GM18519 (cell line): ENCODE measurements around the gene CCL20.
A peak's percentile ranks its signal among the peaks of the same experiment; 100 is the strongest.
"Not testable (repeated sequence)": the region's sequence is repeated elsewhere in the genome, so short reads cannot be mapped to it uniquely, and the experiment has no call there.

ENCODE experiments used
- ATAC-seq: cut with Tn5 transposase; IDR thresholded peaks from one replicate; pipeline ENCODE4 v1.9.1; 2021; ENCODE audit warnings: mild to moderate bottlenecking, moderate library complexity; ENCODE audit not compliant: unreplicated experiment, low FRiP score

The CCL20 gene

GRCh38 chr2:227813562-227814353, at the start of gene CCL20:
CCL20 (plus strand) TSS chr2:227813842; CDS start chr2:227813912, 70 bp downstream.
- no peak for ATAC-seq

- ATAC-seq: peak; percentile 9
These were observed 47.8 kb upstream of the CCL20 start for GRCh38 chr2:227765788-227766372.

- ATAC-seq: peak; percentile 95
These were observed 47.2 kb upstream of the CCL20 start for GRCh38 chr2:227766373-227766883.

- no peak for ATAC-seq
These were observed 45.8 kb upstream of the CCL20 start for GRCh38 chr2:227767830-227768229.

GRCh38 chr2:227772197-227772661, 41.4 kb upstream of the CCL20 start:
- no peak for ATAC-seq

- no peak for ATAC-seq
These were observed 40.7 kb upstream of the CCL20 start for GRCh38 chr2:227772932-227773331.

GRCh38 chr2:227774011-227774624, 39.5 kb upstream of the CCL20 start:
- no peak for ATAC-seq

- ATAC-seq: no peak
These were observed 38.5 kb upstream of the CCL20 start for GRCh38 chr2:227774895-227775842.

- ATAC-seq: no peak
These were observed 32.5 kb upstream of the CCL20 start for GRCh38 chr2:227780981-227781615.

- ATAC-seq: no peak
These were observed 31.8 kb upstream of the CCL20 start for GRCh38 chr2:227781841-227782240.

GRCh38 chr2:227782804-227783203, 30.8 kb upstream of the CCL20 start:
- peak; percentile 0 for ATAC-seq

GRCh38 chr2:227783404-227784138, 30.1 kb upstream of the CCL20 start:
- peak; percentile 98 for ATAC-seq

- ATAC-seq: no peak
These were observed 28.3 kb upstream of the CCL20 start for GRCh38 chr2:227785293-227785692.

GRCh38 chr2:227788561-227789018, 25.1 kb upstream of the CCL20 start:
- no peak for ATAC-seq

GRCh38 chr2:227789803-227790202, 23.8 kb upstream of the CCL20 start:
- no peak for ATAC-seq

GRCh38 chr2:227793148-227793712, 20.4 kb upstream of the CCL20 start:
- ATAC-seq: no peak

- no peak for ATAC-seq
These were observed 17.5 kb upstream of the CCL20 start for GRCh38 chr2:227796045-227796711.

GRCh38 chr2:227796768-227797167, 16.9 kb upstream of the CCL20 start:
- not testable (repeated sequence) for ATAC-seq
